Trophoblast cell (in vitro differentiated cells and primary cell): Measurements from ENCODE around the gene TUBB.

Experiments used
- DNase-seq, 2 donors: peaks; one replicate each; pipeline ENCODE4 v3.0.0-alpha.2; 2016
- H2AFZ ChIP-seq: 2 replicates; pipeline ENCODE4 v1.6.1; 2013; ENCODE audit warnings: low read length, moderate library complexity, mild to moderate bottlenecking; ENCODE audit not compliant: insufficient read depth, poor library complexity
- H2AK5ac ChIP-seq: 2 replicates; pipeline ENCODE4 v1.6.1; 2013; ENCODE audit warnings: mild to moderate bottlenecking, low read length
- H2BK120ac ChIP-seq: 2 replicates; pipeline ENCODE4 v1.6.1; 2013; ENCODE audit warnings: low read length, mild to moderate bottlenecking, moderate library complexity; ENCODE audit not compliant: insufficient read depth, poor library complexity
- H2BK12ac ChIP-seq: 2 replicates; pipeline ENCODE4 v1.6.1; 2013; ENCODE audit warnings: mild to moderate bottlenecking, low read length, moderate library complexity
- H2BK5ac ChIP-seq: 2 replicates; pipeline ENCODE4 v1.6.1; 2013; ENCODE audit warnings: low read length, low read depth, moderate library complexity, mild to moderate bottlenecking; ENCODE audit not compliant: poor library complexity
- H3K14ac ChIP-seq: 2 replicates; pipeline ENCODE4 v1.6.1; 2013; ENCODE audit warnings: mild to moderate bottlenecking, low read length
- H3K18ac ChIP-seq: 2 replicates; pipeline ENCODE4 v1.6.1; 2013; ENCODE audit warnings: mild to moderate bottlenecking, low read length
- H3K23ac ChIP-seq: 2 replicates; pipeline ENCODE4 v1.6.1; 2013; ENCODE audit warnings: low read length
- H3K27ac ChIP-seq: 2 replicates; pipeline ENCODE4 v1.5.1; 2013; ENCODE audit warnings: low read depth, mild to moderate bottlenecking, inconsistent platforms, low read length, moderate library complexity
- H3K27me3 ChIP-seq: 2 replicates; pipeline ENCODE4 v1.6.1; 2013; ENCODE audit warnings: inconsistent platforms, mild to moderate bottlenecking, low read length, moderate library complexity; ENCODE audit not compliant: insufficient read depth
- H3K36me3 ChIP-seq, 2 experiments: 1 replicate in 1 of 2; 2 replicates in 1 of 2; pipeline ENCODE4 v1.6.1; 2013; ENCODE audit warnings: low read length in 2 of 2, mild to moderate bottlenecking in 2 of 2, moderate library complexity in 1 of 2; ENCODE audit not compliant: insufficient read depth in 2 of 2, control insufficient read depth in 1 of 2
- H3K4ac ChIP-seq: 2 replicates; pipeline ENCODE4 v1.6.1; 2013; ENCODE audit warnings: low read depth, mild to moderate bottlenecking, low read length, moderate library complexity
- H3K4me1 ChIP-seq, 2 experiments: 1 replicate in 1 of 2; 2 replicates in 1 of 2; pipeline ENCODE4 v1.6.1; 2013; ENCODE audit warnings: low read length in 2 of 2, mild to moderate bottlenecking in 2 of 2, moderate library complexity in 1 of 2; ENCODE audit not compliant: insufficient read depth in 2 of 2, control insufficient read depth in 1 of 2
- H3K4me2 ChIP-seq: 2 replicates; pipeline ENCODE4 v1.6.1; 2013; ENCODE audit warnings: inconsistent platforms, mild to moderate bottlenecking, low read length, moderate library complexity
- H3K4me3 ChIP-seq: 2 replicates; pipeline ENCODE4 v1.5.1; 2013; ENCODE audit warnings: mild to moderate bottlenecking, low read depth, low read length, inconsistent platforms
- H3K79me1 ChIP-seq: one replicate; pipeline ENCODE4 v1.6.1; 2013; ENCODE audit warnings: low read length
- H3K79me2 ChIP-seq: 2 replicates; pipeline ENCODE4 v1.6.1; 2013; ENCODE audit warnings: low read length, mild to moderate bottlenecking; ENCODE audit not compliant: control insufficient read depth, insufficient read depth, poor library complexity
- H3K9ac ChIP-seq: 2 replicates; pipeline ENCODE4 v1.6.1; 2013; ENCODE audit warnings: mild to moderate bottlenecking, low read length
- H3K9me3 ChIP-seq: 2 replicates; pipeline ENCODE4 v1.6.1; 2013; ENCODE audit warnings: low read depth, mild to moderate bottlenecking, control low read depth, inconsistent platforms, low read length; ENCODE audit not compliant: insufficient read depth
- H4K12ac ChIP-seq: 2 replicates; pipeline ENCODE4 v1.6.1; 2013; ENCODE audit warnings: low read depth, mild to moderate bottlenecking, low read length, moderate library complexity
- H4K8ac ChIP-seq: 2 replicates; pipeline ENCODE4 v1.6.1; 2013; ENCODE audit warnings: low read depth, mild to moderate bottlenecking, low read length, moderate library complexity
- H4K91ac ChIP-seq: one replicate; pipeline ENCODE4 v1.6.1; 2013; ENCODE audit warnings: low read depth, mild to moderate bottlenecking, low read length, moderate library complexity
- WGBS: extraction: QIAGEN DNeasy Blood & Tissue Kit; methylation state at CpG from one replicate; pipeline ENCODE4 v1.1.7; 2013; ENCODE audit warnings: missing lambda C conversion rate; ENCODE audit not compliant: insufficient read length, insufficient coverage; ENCODE audit errors: extremely low coverage; 5-methylcytosine and 5-hydroxymethylcytosine counted together

The TUBB gene

GRCh38 chr6:30676660-30677285 lies 43.4 kb upstream of the TUBB start:
- Histone ChIP-seq H3K36me3 (peaks cover 24 to 39% of the 10 kb centered on the region in 2 experiments), H3K18ac (no peak overlapping the region), H2BK120ac (no peak overlapping the region), H3K4me2 (no peak overlapping the region), H3K4me3 (no peak overlapping the region), H3K9me3 (peaks cover 2% of the 10 kb centered on the region), H3K4me1 (peaks cover 2 to 4% of the 10 kb centered on the region in 2 experiments), H2AFZ (no peak overlapping the region), H3K79me2 (peaks cover 9% of the 10 kb centered on the region), H3K9ac (no peak overlapping the region), H4K8ac (no peak overlapping the region), H2BK12ac (no peak overlapping the region), H3K27ac (no peak overlapping the region), H3K79me1 (peaks cover 5% of the 10 kb centered on the region), H3K23ac (no peak overlapping the region), H4K91ac (no peak overlapping the region), H4K12ac (no peak overlapping the region), H3K4ac (no peak overlapping the region), H3K27me3 (no peaks in the 10 kb centered on the region), H3K14ac (no peak overlapping the region), H2AK5ac (no peak overlapping the region), H2BK5ac (no peak overlapping the region)
- WGBS = no CpG with 5 or more reads among the region's 10 CpGs
- no peak for DNase-seq

DNA sequence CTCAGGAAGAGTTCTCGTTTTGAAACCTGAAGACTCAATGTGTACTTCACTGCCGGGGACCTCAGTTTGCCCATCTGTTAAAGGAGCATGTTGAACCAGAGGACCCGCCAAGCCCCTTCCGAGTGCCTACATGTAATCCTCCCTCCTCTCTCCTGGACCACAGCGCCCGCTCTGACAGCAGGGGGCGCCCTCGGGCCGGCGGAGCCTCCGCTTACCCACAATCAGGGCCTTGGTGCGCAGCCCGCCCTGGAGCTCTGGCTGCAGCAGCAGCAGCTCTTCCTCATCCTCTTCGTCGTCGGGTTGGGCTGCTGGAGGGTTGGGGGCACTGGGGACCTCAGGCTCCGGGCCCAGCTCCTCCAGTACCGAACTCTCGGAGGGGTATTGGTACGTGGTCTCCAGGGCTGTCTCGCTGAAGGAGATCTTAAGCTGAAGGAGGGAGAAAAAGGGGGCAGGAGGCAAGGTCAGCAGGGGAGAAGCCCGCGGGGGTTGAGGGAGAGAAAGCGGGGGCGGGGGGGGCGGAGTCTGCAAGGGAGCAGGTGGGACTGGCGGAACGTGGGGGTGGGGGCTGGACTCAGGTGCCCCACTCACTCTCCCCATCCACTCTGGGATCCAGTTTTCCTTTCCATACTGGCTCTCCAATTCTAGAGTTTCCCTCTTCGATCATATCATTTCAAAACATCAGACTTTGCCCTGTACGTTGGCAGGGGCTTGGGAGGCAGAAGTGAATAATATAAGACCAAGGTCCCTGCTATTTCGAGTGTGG lies 41.0 kb upstream of the TUBB start:
- Histone ChIP-seq H3K79me1 (peaks cover 8% of the 10 kb centered on the region), H2AFZ (no peak overlapping the region), H3K9me3 (no peaks in the 10 kb centered on the region), H4K8ac (no peak overlapping the region), H3K4me2 (no peak overlapping the region), H2AK5ac (no peak overlapping the region), H3K79me2 (peaks cover 14% of the 10 kb centered on the region), H3K9ac (no peak overlapping the region), H2BK12ac (no peak overlapping the region), H3K27ac (no peak overlapping the region), H3K27me3 (no peaks in the 10 kb centered on the region), H3K23ac (no peak overlapping the region), H3K4ac (no peak overlapping the region), H2BK120ac (no peak overlapping the region), H2BK5ac (no peak overlapping the region), H3K4me1 (peaks cover 13 to 17% of the 10 kb centered on the region in 2 experiments), H3K14ac (no peak overlapping the region), H4K12ac (no peak overlapping the region), H3K4me3 (no peak overlapping the region), H4K91ac (no peak overlapping the region), H3K36me3 (peaks cover 27 to 44% of the 10 kb centered on the region in 2 experiments), H3K18ac (no peak overlapping the region)
- no CpG with 5 or more reads among the region's 31 CpGs for WGBS
- DNase-seq = peak; percentile 76 to 85

GRCh38 chr6:30679765-30680535 lies 40.2 kb upstream of the TUBB start:
- peaks cover 8% of the 10 kb centered on the region for H3K79me1 ChIP-seq
- H2BK12ac ChIP-seq = no peak overlapping the region
- no peak overlapping the region for H3K4me2 ChIP-seq
- no peak overlapping the region for H3K4ac ChIP-seq
- H3K14ac ChIP-seq = no peak overlapping the region
- H3K4me1 ChIP-seq = peaks cover 16 to 23% of the 10 kb centered on the region in 2 experiments
- H3K4me3 ChIP-seq = no peak overlapping the region
- no peak overlapping the region for H4K12ac ChIP-seq
- no peak overlapping the region for H3K23ac ChIP-seq
- peaks cover 31 to 44% of the 10 kb centered on the region in 2 experiments for H3K36me3 ChIP-seq
- no peaks in the 10 kb centered on the region for H3K9me3 ChIP-seq
- H3K27ac ChIP-seq = no peak overlapping the region
- no peak overlapping the region for H3K9ac ChIP-seq
- no peak overlapping the region for H2AFZ ChIP-seq
- no peak overlapping the region for H2AK5ac ChIP-seq
- H2BK120ac ChIP-seq = no peak overlapping the region
- H3K27me3 ChIP-seq = no peaks in the 10 kb centered on the region
- no peak for DNase-seq
- H4K91ac ChIP-seq = no peak overlapping the region
- no peak overlapping the region for H4K8ac ChIP-seq
- WGBS = no CpG with 5 or more reads among the region's 7 CpGs
- peaks cover 20% of the 10 kb centered on the region for H3K79me2 ChIP-seq
- no peak overlapping the region for H3K18ac ChIP-seq
- H2BK5ac ChIP-seq = no peak overlapping the region

- no peak overlapping the region for H4K91ac ChIP-seq
- no peak overlapping the region for H2BK12ac ChIP-seq
- H3K27ac ChIP-seq = no peak overlapping the region
- H3K4me3 ChIP-seq = no peak overlapping the region
- H3K18ac ChIP-seq = no peak overlapping the region
- H2BK5ac ChIP-seq = no peak overlapping the region
- H3K27me3 ChIP-seq = no peaks in the 10 kb centered on the region
- H3K4ac ChIP-seq = no peak overlapping the region
- peak overlapping the region; percentile 77 for H3K4me2 ChIP-seq
- H3K4me1 ChIP-seq = peaks cover 28 to 36% of the 10 kb centered on the region in 2 experiments
- H3K79me2 ChIP-seq = peaks cover 36% of the 10 kb centered on the region
- no peak overlapping the region for H4K12ac ChIP-seq
- no peak overlapping the region for H2AK5ac ChIP-seq
- no peak overlapping the region for H3K9ac ChIP-seq
- no CpG with 5 or more reads among the region's 4 CpGs for WGBS
- H3K9me3 ChIP-seq = no peaks in the 10 kb centered on the region
- no peak overlapping the region for H3K23ac ChIP-seq
- DNase-seq = no peak
- no peak overlapping the region for H2BK120ac ChIP-seq
- no peak overlapping the region for H4K8ac ChIP-seq
- H3K14ac ChIP-seq = no peak overlapping the region
- H2AFZ ChIP-seq = no peak overlapping the region
- H3K36me3 ChIP-seq = peaks cover 28 to 39% of the 10 kb centered on the region in 2 experiments
- peaks cover 19% of the 10 kb centered on the region for H3K79me1 ChIP-seq
These were observed 38.4 kb upstream of the TUBB start for GRCh38 chr6:30681766-30682142.
